Hepatocyte (in vitro differentiated cells): Measurements from ENCODE around the gene ZNF653. TPM values are rescaled to one million over a fixed set of nuclear protein-coding genes. Genes with fewer than 3 reads are reported as not detected.

Experiments
- DNase-seq: peaks from one replicate; pipeline ENCODE4 v3.0.0-alpha.2; 2016; ENCODE audit warnings: low spot score
- H2AFZ ChIP-seq: fragments of 200-600 bp; sonication (generic); 2 replicates; pipeline ENCODE4 v1.6.0; 2016; ENCODE audit warnings: antibody characterized with exemption, mild to moderate bottlenecking
- H3K27ac ChIP-seq: fragments of 200-600 bp; sonication (generic); 2 replicates; pipeline ENCODE4 v1.5.1; 2016; ENCODE audit warnings: mild to moderate bottlenecking
- H3K27me3 ChIP-seq: fragments of 200-600 bp; sonication (generic); 2 replicates; pipeline ENCODE4 v1.6.1; 2016
- H3K36me3 ChIP-seq: fragments of 200-600 bp; sonication (generic); replicated peaks from 2 replicates; pipeline ENCODE4 v1.5.1; 2016; ENCODE audit warnings: low read depth; ENCODE audit not compliant: insufficient read depth
- H3K4me1 ChIP-seq: fragments of 200-600 bp; sonication (generic); 2 replicates; pipeline ENCODE4 v1.5.1; 2016; ENCODE audit warnings: mild to moderate bottlenecking, moderate library complexity; ENCODE audit not compliant: insufficient read depth
- H3K4me2 ChIP-seq: fragments of 200-600 bp; sonication (generic); 2 replicates; pipeline ENCODE4 v1.6.0; 2016
- H3K4me3 ChIP-seq: fragments of 200-600 bp; sonication (generic); 2 replicates; pipeline ENCODE4 v1.5.1; 2016; ENCODE audit warnings: mild to moderate bottlenecking
- H3K79me2 ChIP-seq: fragments of 200-600 bp; sonication (generic); 2 replicates; pipeline ENCODE4 v1.6.0; 2017; ENCODE audit warnings: mild to moderate bottlenecking
- H3K9me2 ChIP-seq: fragments of 200-600 bp; sonication (generic); replicated peaks from 2 replicates; pipeline ENCODE4 v1.6.0; 2017; ENCODE audit warnings: mild to moderate bottlenecking; ENCODE audit not compliant: insufficient read depth
- H3K9me3 ChIP-seq: fragments of 200-600 bp; sonication (generic); 2 replicates; pipeline ENCODE4 v1.5.1; 2016; ENCODE audit warnings: low read depth, mild to moderate bottlenecking
- H4K20me1 ChIP-seq: fragments of 200-600 bp; sonication (generic); 2 replicates; pipeline ENCODE4 v1.6.0; 2016; ENCODE audit warnings: mild to moderate bottlenecking; ENCODE audit not compliant: insufficient read depth, poor library complexity, severe bottlenecking
- CTCF ChIP-seq: fragments of 200-600 bp; sonication (generic); IDR thresholded peaks from 2 replicates; pipeline ENCODE4 v1.5.1; 2016; ENCODE audit warnings: antibody characterized with exemption, mild to moderate bottlenecking; ENCODE audit not compliant: poor library complexity
- EZH2 ChIP-seq: fragments of 200-600 bp; sonication (generic); IDR thresholded peaks from 2 replicates; pipeline ENCODE4 v1.6.1; 2016; ENCODE audit warnings: antibody characterized with exemption, mild to moderate bottlenecking, borderline replicate concordance
- EZH2phosphoT487 ChIP-seq: fragments of 200-600 bp; sonication (generic); IDR thresholded peaks from one replicate; pipeline ENCODE4 v1.6.1; 2018; ENCODE audit warnings: antibody characterized with exemption, mild to moderate bottlenecking, low read depth, moderate library complexity; ENCODE audit not compliant: unreplicated experiment, severe bottlenecking
- WGBS: methylation state at CpG from one replicate; pipeline ENCODE4 v1.1.6; 2016; ENCODE audit warnings: low lambda C conversion rate; ENCODE audit errors: missing lambda C conversion rate; 5-methylcytosine and 5-hydroxymethylcytosine counted together
- polyA plus RNA-seq: library from polyadenylated mRNA; unstranded; fragments of >200 nt; fragmentation: Nextera tagmentation; extraction: Ambion mirVana; gene quantifications from 2 replicates; pipeline ENCODE4 v1.2.1, GENCODE V29; 2016
- total RNA-seq: library from RNA; depleted of rRNA; stranded (reverse); fragments of >200 nt; gene quantifications from 2 replicates; pipeline ENCODE4 v1.2.3, GENCODE V29; 2014

Gene ZNF653
- total and polyA plus RNA-seq, 2 experiments from 2014 or later, result 8.4 to 9.6 TPM

- peaks cover 3% of the 10 kb centered on the region for H3K4me1 ChIP-seq
- no peak overlapping the region for H3K4me3 ChIP-seq
- H3K27ac ChIP-seq, result no peak overlapping the region
- H2AFZ ChIP-seq, result no peak overlapping the region
- peaks cover 19% of the 10 kb centered on the region for H3K79me2 ChIP-seq
- DNase-seq, result no peak
- 89% methylated on average over 20 of the region's 20 CpGs for WGBS
- TF ChIP-seq EZH2phosphoT487, result no peak
- TF ChIP-seq CTCF, result no peak
- TF ChIP-seq EZH2, result no peak
- H4K20me1 ChIP-seq, result peaks cover 16% of the 10 kb centered on the region
- H3K27me3 ChIP-seq, result no peaks in the 10 kb centered on the region
- H3K36me3 ChIP-seq, result no peaks in the 10 kb centered on the region
- H3K9me2 ChIP-seq, result no peaks in the 10 kb centered on the region
- H3K9me3 ChIP-seq, result no peaks in the 10 kb centered on the region
- H3K4me2 ChIP-seq, result no peak overlapping the region
Observed at GRCh38 chr19:11552666-11553372, 47.2 kb upstream of the ZNF653 start.

GRCh38 chr19:11551603-11552235 lies 46.1 kb upstream of the ZNF653 start:
- TF ChIP-seq EZH2 (no peak), EZH2phosphoT487 (no peak), CTCF (peak; percentile 10)
- H3K4me3 ChIP-seq, result no peak overlapping the region
- peaks cover 9% of the 10 kb centered on the region for H3K79me2 ChIP-seq
- H4K20me1 ChIP-seq, result peaks cover 7% of the 10 kb centered on the region
- 87% methylated on average over 25 of the region's 26 CpGs for WGBS
- H2AFZ ChIP-seq, result no peak overlapping the region
- no peak overlapping the region for H3K4me2 ChIP-seq
- H3K9me2 ChIP-seq, result no peaks in the 10 kb centered on the region
- H3K36me3 ChIP-seq, result no peaks in the 10 kb centered on the region
- no peak for DNase-seq
- H3K4me1 ChIP-seq, result no peaks in the 10 kb centered on the region
- no peaks in the 10 kb centered on the region for H3K27me3 ChIP-seq
- no peak overlapping the region for H3K27ac ChIP-seq
- H3K9me3 ChIP-seq, result no peaks in the 10 kb centered on the region

GRCh38 chr19:11550265-11550664 lies 44.6 kb upstream of the ZNF653 start:
- no peaks in the 10 kb centered on the region for H3K79me2 ChIP-seq
- H3K9me3 ChIP-seq, result no peaks in the 10 kb centered on the region
- H4K20me1 ChIP-seq, result peaks cover under 1% of the 10 kb centered on the region
- H3K27me3 ChIP-seq, result no peaks in the 10 kb centered on the region
- no peak overlapping the region for H2AFZ ChIP-seq
- TF ChIP-seq EZH2phosphoT487 (no peak), CTCF (no peak), EZH2 (no peak)
- no peaks in the 10 kb centered on the region for H3K36me3 ChIP-seq
- no peaks in the 10 kb centered on the region for H3K9me2 ChIP-seq
- 95% methylated on average over 8 of the region's 8 CpGs for WGBS
- H3K4me3 ChIP-seq, result no peak overlapping the region
- H3K4me1 ChIP-seq, result no peaks in the 10 kb centered on the region
- no peak overlapping the region for H3K4me2 ChIP-seq
- DNase-seq, result no peak
- H3K27ac ChIP-seq, result no peak overlapping the region
